Measurements from ENCODE around the gene RPH3AL.
A peak's percentile ranks its signal among the peaks of the same experiment; 100 is the strongest.
"Not testable (repeated sequence)": the region's sequence is repeated elsewhere in the genome, so short reads cannot be mapped to it uniquely, and the experiment has no call there.

Gene RPH3AL

GRCh38 chr17:258906-259305 is 93.7 kb downstream of the RPH3AL start:
- no peak for DNase-seq

DNA sequence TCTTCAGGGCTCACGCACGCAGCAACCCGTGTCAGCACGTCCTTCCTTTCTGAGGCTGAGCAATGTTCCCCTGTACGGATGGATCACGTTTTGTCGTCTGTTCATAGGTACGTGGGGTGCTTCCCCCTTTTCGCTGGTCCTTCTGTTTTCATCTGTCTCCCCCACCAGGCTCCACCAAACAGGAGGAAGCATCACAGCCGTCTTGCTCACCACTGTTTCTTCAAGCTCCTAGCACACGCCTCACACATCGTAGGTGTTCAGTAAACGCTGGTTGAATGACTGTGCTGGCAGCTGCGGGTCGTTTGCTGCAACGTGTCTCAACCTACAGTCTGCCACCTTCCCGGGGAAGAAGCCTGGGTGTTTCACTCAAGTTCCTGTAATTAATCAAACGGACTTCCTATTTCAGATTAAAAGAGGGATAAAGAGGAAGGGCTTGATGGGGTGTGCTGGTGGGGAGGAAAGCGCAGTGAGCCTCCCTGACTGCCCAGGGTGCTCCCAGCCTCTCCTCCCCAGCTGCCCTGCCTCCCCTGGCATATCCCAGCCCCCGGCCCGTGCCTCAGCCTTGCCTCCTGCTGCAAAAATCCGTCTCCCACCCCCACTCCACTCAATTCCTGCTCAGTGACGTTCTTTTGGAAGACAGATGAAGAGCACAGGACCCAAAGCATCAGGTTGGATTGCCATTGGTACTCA is 94.4 kb downstream of the RPH3AL start:
- no peak for DNase-seq

DNA sequence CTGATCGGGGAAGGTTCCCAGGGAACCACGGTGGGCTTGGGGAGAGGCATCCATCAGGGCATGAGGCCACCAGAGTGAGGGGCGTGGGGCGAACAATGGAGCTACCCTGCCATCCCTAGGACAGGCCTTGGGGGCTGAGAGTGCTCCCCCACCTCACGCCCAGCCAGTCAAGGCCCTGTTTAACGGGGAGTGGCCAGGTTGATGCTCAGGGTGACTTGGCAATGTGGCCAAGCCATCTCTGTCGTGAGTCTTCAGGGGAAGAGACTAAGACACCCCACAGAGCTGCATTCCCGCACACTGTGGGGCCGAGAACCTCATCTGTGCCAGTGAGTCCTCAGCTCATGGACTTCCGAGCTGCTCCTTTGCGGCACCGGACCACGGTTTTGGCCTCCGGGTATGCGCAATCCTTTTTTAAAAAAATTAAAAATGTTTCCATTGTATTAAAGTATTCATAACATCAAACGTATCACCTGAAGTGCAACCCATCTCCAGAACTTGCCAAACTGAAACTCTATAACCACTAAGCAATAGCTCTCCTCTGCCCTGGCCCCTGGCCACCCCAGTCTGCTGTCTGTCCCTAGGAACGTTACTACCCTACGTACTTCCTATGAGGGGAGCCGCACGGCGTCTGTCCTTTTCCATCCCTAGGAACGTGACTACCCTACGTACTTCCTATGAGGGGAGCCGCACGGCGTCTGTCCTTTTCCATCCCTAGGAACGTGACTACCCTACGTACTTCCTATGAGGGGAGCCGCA is 99.3 kb downstream of the RPH3AL start:
- no peak for DNase-seq

DNA sequence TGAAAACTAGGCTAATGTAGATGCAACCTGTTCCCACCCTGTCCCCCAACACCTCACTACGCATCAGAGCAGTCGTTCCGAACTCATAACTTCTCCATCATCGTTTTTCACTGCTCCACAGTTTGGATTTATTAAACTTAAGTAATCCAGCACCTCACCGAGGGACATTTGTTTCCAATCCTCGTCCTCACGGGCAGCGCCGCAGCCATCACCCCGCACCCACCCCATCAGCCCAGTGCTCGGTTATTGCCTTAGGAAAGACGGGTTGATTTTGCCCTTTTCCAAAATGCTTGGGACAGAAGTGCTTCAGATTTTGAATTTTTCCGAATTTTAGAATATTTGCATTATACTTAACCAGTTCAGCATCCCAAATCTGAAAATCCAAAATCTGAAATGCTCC is 100.2 kb downstream of the RPH3AL start:
- DNase-seq: no peak

- no peak for DNase-seq
Measured at GRCh38 chr17:251531-251930, 101.1 kb downstream of the RPH3AL start.

DNA sequence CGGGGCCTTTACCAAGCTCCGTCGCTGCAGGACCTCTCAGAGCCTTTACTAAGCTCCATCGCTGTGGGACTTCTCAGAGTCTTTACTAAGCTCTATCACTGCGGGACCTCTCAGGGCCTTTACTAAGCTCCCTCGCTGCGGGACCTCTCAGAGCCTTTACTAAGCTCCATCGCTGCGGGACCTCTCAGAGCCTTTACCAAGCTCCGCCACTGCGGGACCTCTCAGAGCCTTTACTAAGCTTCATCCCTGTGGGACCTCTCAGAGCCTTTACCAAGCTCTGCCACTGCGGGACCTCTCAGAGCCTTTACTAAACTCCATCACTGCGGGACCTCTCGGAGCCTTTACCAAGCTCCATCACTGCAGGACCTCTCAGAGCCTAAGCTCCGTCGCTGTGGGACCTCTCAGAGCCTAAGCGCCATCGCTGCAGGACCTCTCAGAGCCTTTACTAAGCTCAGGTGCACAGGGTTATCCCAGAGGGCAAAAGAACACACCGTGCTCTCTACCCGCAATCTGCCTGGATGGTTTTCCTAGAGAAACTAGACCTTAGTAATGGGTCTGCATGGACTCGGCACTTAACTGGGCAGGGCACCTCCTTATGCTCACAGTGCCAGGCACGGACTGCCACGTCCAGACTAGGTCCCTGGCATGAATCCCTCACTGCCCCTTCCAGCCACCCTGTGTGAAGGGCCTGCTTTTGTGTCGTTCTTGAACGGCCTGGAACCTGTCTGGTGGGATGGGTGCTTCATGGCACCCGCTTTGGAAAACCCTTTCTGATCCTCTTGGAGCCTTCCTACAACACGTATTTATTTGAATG is 101.9 kb downstream of the RPH3AL start:
- DNase-seq: no peak

DNA sequence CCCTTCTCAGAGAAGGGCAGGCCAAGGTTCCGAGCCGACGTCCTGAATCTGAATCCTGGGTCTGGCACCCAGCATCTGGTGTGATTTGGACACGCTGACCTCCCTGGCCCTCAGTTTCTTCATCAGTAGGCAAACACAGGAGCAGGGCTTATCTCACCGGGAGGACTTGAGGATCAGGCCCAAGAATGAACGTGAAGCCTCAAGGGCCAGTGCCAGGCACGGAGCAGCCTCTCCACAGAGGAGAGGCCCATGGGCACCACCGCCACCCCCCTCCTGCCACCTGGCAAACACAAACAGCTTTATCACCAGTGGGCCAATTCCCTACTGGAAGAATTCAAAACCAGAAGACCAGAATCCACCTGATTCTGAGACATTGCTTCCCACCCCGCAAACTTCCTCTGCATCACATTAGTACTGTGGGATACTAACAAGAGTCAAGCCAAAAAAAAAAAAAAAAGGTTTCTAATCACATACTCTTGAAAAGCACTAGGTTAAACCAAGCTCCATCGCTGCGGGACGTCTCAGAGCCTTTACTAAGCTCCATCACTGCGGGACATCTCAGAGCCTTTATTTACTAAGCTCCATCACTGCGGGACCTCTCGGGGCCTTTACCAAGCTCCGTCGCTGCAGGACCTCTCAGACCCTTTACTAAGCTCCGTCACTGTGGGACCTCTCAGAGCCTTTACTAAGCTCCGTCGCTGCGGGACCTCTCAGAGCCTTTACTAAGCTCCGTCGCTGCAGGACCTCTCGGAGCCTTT is 103.2 kb downstream of the RPH3AL start:
- no peak for DNase-seq

GRCh38 chr17:248337-249235 is 104.0 kb downstream of the RPH3AL start:
- no peak for DNase-seq

GRCh38 chr17:247767-248166 is 104.8 kb downstream of the RPH3AL start:
- no peak for DNase-seq

DNA sequence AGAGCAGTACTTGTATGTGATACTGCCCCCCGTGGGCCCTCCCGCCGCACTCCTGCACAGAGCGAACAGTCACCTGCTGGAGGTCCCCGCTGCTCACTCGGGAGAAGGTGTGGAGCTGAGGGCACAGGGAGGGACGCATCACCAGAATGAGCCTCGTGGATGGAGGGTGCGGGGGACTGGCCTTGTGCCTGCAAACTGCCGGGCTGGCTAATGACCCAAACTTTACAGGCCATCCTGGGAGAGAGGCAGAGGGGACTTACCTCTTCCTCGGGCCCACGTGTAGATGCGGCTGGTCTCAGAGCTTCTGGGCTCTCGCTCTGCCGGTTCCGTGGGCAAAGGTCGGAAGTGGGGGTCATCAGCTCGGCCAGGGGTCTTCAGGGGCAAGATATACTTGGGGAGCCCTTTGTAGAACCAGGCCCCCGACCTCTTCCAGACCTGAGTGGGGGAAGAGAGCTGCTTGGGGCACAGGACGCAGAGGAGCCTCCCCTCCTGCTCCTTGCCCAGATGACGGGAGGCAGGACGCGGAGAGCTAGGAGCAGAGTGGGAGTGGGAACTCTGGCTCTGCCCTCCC is 105.7 kb downstream of the RPH3AL start:
- no peak for DNase-seq

- no peak for DNase-seq
Measured at GRCh38 chr17:246226-246625, 106.4 kb downstream of the RPH3AL start.

- no peak for DNase-seq
Measured at GRCh38 chr17:245611-246010, 107.0 kb downstream of the RPH3AL start.

DNA sequence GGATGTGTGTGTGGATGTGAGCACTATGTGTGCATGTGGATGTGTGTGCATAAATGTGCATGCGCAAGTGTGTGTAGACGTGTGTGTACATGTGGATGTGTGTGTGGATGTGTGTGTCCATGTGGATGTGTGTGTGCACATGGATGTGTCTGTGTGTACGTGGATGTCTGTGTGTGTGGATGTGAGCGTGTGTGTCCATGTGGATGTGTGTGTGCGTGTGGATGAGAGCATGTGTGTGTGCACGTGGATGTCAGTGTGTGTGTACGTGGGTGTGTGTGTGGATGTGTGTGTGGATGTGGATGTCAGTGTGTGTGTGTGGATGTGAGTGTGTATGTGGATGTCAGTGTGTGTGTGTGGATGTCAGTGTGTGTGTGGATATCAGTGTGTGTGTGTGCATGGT is 107.6 kb downstream of the RPH3AL start:
- DNase-seq: no peak

GRCh38 chr17:243924-244323 is 108.7 kb downstream of the RPH3AL start:
- DNase-seq: not testable (repeated sequence)

DNA sequence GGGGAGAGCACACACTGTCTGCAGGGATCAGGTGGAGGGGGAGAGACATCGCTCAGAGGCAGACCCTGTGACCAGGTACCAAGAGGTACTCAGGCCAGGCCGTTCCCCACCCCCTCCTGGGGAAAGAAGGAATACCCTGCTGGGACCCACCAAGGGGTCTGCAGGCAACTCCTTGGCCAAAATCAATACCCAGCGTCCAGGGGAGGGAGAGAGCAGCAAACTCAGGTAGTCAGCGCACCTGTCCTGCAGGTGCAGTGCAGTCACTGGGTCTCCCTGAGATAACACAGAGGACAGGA is 113.7 kb downstream of the RPH3AL start:
- DNase-seq: no peak

GRCh38 chr17:238071-238963 is 114.3 kb downstream of the RPH3AL start:
- DNase-seq: no peak

DNA sequence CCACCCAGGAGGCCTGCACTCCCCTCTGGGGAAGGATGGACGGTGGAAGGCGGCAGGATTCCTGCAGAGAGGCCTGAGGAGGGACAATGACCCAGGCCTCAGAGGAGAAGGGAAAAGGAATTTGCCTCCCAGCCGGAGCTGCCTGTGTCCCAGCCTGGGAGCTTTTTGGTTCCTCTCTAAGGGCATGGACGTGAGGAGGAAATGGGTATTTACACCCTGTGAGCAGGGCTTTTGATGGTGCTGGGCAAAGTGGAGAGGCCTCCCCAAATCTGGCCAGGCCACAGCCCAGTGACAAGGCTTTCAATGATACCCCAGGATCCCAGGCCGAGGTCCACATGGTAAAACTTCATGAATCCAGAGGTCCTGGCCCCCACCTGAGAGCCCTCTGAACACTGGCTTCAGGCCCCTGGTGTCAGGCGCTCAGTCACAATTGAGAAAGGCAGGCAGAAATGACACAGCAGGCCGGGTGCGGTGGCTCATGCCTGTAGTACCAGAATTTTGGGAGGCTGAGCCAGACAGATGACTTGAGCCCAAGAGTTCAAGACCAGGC is 115.1 kb downstream of the RPH3AL start:
- peak; percentile 10 for DNase-seq

DNA sequence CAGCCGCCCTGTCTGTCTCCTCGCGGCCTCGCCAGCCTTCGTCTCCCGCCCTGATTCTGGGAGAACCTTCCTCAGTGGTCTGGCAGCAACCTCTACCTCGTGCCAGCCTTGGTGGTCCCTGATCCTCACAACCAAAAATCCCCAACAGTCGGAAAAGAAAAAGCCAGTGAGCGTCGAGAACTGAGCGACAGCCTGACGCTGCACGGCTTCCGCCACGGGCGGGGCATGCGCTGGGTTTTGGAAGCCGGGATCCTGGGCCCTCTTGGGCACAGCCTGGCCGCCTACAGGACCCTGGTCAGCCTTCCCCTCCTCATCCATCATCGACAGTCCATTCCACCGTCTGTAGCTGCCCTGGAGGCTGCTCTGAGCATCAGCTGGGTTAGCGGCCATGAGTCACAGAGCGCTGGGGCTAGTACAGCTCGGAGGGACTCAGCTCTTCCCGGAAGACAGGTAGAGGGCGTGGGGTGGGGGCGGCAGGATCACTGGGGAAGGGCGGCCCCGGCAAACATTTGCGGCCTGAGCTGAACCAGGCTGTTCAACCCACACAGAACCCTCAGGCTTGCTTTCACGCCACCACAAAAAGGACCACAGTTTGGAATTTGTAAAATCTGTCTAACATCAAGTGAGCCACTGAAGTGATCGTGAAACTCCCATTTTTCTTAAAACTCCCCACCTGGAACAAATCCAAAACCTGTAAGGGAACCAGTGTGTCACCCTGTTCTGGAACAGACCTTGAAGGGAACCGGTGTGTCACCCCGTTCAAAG is 115.8 kb downstream of the RPH3AL start:
- DNase-seq: peak; percentile 15

- peak; percentile 6 for DNase-seq
Measured at GRCh38 chr17:235831-236640, 116.6 kb downstream of the RPH3AL start.
